ENCODE data around the gene SCAF8. TPM values are rescaled to one million over a fixed set of nuclear protein-coding genes. Genes with fewer than 3 reads are reported as not detected.
"Not testable (repeated sequence)": the region's sequence is repeated elsewhere in the genome, so short reads cannot be mapped to it uniquely, and the experiment has no call there.

SCAF8 gene
- total RNA-seq, 1 donor from 2014 or later: 12.2 TPM

DNA sequence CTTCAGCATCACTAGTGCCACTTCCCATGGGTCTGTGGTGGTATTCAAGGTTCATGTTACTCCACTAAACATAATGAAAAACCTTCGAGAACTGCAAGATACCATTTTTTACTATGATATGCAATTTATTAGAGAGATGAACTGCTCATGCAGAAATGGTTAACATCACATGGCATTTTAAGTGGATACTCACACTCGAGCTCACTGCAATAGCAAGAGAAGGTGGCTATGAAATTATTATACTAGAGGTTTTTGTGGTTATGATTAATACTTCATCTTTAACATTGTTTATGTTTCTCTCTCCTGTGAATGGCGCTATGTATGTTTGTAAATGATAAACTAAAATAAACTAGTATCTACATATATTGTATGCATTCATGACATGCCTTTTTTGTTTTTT is 35.1 kb downstream of the SCAF8 start:
- DNase-seq (ENCODE audit: low spot score) (no peak), ATAC-seq (no peak)

DNA sequence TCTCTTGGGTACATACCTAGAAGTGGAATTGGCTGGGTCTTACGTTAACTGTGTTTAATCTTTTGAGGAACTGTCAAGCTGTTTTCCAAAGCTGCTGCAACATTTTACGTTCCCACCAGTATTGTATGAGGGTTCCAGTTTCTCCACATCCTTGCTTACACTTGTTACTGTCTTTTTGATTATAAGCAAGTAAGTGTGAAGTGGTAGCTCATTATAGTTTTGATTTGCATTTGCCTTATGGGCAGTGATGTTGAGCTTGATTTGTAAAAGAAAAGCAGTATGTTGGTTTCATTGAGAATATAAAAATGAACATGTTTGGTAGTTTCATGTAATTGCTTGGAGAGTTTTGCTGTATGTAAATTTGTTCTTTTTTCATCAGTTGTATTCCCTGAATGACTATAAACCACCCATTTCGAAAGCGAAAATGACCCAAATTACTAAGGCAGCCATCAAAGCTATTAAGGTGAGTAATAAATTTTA is 40.4 kb downstream of the SCAF8 start:
- DNase-seq (ENCODE audit: low spot score) (no peak), ATAC-seq (no peak)

DNA sequence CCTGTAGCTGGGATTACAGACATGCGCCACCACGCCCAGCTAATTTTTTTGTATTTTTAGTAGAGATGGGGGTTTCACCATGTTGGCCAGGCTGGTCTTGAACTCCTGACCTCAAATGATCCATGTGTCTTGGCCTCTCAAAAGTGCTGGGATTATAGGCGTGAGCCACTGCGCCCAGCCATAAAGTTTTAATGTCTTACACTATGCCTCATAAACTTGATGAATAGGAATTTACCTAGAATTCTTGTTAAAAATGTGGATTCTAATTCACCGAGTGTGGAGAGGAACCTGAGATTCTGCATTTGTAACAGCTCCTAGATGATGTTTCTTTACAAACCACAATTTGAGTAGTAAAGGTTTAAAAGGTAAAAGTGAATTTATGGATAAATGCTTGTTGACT is 45.9 kb downstream of the SCAF8 start:
- ATAC-seq; DNase-seq (ENCODE audit: low spot score): not testable (repeated sequence)

DNA sequence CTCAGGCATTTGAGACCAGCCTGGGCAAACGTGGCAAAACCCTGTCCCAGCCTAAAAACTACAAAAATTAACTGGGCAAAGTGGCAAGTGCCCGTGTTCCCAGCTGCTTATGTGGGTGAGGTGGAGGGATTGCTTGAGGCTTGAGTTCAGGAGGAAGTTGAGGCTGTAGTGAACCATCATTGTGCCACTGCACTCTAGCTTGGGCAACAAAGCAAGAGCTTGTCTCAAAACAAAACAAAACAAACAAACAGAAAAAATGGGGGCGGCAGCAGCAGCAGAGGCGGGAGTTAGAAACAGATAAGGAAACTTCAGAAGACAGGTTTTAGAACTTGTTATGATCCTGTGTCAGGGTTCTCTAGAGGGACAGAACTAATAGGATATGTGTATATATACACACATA is 49.0 kb downstream of the SCAF8 start:
- DNase-seq (ENCODE audit: low spot score): no peak
- ATAC-seq: peak; percentile 15

DNA sequence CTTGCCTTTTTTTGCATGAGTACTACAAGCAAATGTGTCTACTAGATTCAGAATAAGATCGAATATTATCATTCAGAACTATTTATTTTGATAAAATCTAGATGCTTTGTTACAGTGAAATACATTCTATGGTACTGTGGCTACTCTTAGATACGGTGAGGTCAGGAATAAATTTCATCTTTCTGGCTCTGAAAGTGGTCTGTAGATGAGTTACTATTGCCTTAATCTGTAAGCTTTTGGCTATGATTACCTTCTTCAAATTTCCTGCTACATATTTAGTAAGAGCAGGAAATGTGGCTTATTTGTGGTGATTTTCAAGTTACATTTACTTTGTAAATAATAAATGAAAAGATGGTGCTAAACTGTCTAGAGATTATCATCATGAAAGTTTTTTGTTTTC is 50.0 kb downstream of the SCAF8 start:
- DNase-seq (ENCODE audit: low spot score) (no peak), ATAC-seq (no peak)

DNA sequence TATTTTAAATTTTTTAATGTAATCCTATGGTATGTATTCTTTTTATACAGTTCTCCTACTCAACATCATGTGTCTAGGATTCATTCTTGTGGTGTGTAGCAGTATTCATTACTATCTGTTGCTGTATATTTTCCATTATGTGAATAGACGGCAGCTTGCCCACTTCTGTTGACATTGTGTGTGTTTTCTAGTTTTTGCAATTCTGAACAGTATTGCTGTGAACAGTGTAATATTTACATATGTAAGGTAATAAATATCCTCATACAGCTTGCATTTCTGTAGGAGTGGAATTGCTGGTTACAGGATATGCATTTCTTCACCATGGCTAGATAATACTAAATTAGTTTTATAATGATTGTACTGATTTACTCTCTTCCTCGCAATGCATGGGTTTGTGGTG is 51.9 kb downstream of the SCAF8 start:
- no peak for ATAC-seq
- no peak for DNase-seq (ENCODE audit: low spot score)

DNA sequence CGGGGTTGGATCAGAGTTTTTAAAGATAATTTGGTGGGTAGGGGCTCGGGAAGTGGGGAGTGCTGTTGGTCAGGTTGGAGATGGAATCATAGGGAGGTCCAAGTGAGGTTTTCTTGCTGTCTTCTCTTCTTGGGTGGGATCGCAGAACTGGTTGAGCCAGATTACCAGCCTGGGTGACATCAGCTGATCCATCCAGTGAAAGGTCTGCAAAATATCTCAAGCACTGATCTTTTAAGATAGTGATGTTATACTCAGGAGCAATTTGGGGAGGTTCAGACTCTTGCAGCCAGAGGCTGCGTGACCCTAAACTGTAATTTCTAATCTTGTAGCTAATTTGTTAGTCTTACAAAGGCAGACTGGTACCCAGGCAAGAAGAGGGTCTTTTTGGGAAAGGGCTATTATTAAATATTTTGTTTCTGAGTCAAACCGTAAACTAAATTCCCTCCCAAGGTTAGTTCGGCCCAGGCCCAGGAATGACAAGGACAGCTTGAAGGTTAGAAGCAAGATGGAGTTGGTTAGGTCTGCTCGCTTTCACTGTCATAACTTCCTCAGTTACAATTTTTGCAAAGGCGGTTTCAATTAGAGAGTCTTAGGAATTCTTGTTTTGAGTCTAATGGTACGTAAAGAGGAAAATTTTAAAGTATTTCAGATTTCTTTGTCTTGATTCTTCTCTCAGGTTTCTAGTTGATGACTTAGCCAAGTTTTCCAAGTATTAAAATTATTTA is 53.1 kb downstream of the SCAF8 start:
- DNase-seq (ENCODE audit: low spot score) (no peak), ATAC-seq (no peak)

DNA sequence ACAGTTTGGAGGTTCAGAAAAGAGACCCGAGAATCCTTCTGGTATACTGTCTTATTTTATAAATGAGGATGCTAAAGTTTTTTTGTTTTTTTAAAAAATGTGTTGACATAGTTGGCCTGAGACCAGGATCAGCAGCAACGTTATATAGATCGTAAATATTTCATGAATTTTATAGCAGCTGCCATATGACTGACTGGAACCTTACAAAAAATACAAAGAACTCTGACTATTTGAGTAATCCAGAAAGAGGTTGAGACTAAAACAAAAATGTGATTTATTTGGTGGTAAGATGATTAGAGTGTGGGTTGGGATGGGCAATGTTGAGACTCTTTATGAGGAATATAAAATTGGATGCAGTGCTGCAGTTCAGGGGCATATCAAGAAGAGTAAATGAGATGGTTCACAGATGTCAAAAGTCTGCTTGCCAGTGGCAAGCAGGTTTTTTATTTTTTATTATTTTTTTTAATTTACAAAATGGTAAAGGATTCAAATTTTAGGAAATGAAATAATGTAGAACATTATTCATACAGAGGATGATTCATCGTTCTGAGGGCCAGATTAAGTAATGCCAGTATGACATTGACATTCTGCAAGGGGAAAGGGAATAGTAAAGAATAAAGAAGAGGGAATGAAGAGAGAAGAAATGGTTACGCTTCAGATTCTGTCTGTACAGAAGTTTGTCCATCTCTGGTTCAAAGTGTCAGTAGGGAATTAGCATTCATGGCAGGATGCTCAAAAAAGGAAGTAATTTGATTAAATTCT is 58.5 kb downstream of the SCAF8 start:
- DNase-seq (ENCODE audit: low spot score) (no peak), ATAC-seq (no peak)

DNA sequence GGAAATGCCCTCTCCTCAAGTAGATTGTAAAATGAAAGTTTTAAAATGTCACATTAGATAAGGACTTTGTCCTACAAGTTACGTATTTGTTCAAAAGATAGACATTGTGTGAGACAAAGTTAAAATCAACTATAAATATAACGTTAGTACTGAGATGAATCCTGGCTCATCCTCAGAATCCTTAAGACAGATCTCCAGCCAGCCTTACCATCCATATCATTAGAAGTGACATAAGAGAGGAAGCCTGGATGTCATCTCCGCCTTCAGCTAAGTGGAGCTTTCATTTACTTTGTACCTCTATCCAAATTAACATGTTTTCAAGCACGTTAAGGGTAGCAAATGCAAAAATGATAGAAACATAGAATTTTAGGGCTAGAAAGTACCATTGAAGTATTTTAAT is 59.1 kb downstream of the SCAF8 start:
- no peak for ATAC-seq
- DNase-seq (ENCODE audit: low spot score): no peak

DNA sequence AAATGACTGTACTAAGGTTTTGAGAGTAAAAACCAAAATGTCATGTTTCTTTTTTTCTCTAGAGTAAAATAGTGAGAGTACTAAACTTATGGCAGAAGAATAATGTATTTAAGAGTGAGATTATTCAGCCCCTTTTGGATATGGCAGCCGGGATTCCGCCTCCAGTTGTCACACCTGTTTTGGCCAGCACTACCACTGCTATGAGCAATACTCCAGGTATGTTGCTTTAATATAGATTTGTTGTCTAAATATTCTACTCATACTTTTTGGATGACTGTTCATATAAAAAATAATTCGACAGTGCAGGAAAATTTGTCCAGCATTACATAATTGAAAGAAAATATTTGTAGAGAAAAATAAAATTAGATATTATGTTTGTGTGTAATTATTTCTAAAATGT is 59.5 kb downstream of the SCAF8 start:
- ATAC-seq (no peak), DNase-seq (ENCODE audit: low spot score) (no peak)

DNA sequence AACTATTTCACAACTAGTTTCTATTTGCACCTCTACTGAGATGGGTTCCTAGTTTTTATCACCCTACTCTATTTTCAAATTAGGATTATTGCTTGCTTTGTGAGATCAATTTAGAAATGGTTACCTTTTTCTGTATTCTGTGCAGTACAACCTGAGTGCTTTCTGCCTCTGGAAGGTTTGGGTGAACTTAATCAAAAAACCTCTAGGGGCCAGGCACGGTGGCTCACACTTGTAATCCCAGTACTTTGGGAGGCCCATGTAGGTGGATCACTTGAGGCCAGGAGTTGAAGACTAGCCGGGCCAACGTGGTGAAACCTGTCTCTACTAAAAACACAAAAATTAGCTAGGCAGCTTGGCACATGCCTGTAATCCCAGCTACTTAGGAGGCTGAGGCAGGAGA is 63.3 kb downstream of the SCAF8 start:
- ATAC-seq (no peak), DNase-seq (ENCODE audit: low spot score) (no peak)

DNA sequence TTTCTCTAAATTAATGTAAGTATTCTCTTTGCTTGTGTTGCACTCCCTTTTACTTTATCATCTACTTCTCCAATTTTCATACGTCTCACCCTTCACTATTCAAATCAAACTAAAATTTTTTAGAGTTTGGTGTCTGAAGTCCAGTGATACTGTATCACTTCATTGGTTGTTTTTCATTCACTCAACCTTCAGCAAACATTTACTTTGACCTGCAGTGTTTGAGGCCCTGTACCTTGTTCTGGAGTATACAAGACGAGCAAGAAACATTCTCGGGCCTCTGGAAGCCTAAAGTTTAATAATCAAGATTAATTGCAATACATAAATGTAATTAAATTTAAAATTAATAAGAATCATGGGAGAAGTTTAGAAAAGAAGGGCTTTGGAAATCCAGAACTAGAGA is 64.6 kb downstream of the SCAF8 start:
- DNase-seq (ENCODE audit: low spot score) (no peak), ATAC-seq (peak; percentile 95)

DNA sequence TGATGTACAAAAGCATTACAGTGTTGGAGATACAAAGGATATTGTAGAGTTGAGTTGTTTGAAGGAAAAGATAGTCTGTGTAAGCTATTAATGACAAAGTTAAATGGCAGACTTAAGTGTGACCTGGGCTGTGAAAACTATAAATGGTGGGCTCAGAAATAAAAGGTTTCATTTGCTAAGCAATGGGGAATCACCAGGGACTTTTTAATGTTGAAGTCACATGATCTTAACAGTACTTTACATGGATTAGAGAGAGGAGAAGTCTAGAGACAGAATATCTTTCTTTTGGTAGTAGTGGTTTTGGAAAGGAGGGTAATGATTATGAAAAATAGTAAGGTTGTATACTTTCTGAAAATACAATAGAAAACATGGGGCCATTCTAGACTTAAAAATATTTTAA is 67.1 kb downstream of the SCAF8 start:
- no peak for DNase-seq (ENCODE audit: low spot score)
- no peak for ATAC-seq

DNA sequence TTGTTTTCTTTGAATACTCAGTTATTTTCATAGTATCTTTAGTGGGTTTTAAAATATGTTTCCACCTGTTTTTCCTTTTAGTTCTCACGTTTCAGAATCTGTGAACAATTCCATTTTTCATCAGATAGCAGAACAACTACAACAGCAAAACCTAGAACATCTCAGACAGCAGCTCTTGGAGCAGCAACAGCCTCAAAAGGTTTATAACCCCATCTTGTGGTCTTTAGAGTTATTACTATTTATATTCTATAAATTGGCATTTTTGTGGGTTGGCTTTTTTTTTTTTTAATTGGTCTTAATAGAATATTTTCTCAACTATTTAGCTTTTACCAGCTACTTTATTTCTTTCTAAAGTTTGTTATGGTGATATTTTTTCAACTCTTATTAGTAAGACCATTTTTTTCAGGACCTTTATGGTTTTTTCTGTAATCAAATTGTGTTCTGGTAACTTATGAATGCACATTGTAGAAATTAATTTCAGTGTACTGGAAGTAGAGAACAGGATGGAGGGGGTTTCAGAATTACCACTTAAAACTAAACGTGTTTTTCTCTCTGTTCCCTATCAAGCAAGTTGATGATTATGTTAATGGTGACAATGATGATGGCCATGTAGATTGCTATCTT is 72.2 kb downstream of the SCAF8 start:
- DNase-seq (ENCODE audit: low spot score): no peak
- peak; percentile 84 for ATAC-seq

DNA sequence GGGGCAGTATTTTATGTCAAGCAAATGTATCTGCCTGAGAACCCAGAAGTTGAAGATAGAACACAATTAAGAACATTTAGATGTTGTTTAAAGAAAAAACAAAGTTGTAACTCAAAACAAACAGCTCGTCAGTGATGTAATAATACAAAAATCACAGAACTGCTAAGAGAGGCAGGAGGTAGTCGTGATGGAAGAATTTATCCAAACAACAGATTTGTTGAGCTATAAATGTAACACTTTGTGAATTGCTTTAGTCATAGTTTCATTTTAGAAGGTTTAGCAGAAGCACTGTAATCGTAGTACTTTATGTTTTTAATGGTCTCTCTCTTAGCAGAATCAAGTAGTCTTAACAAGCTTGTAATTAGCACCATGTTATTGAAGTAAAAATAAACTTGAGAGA is 73.6 kb downstream of the SCAF8 start:
- DNase-seq (ENCODE audit: low spot score) (no peak), ATAC-seq (no peak)

DNA sequence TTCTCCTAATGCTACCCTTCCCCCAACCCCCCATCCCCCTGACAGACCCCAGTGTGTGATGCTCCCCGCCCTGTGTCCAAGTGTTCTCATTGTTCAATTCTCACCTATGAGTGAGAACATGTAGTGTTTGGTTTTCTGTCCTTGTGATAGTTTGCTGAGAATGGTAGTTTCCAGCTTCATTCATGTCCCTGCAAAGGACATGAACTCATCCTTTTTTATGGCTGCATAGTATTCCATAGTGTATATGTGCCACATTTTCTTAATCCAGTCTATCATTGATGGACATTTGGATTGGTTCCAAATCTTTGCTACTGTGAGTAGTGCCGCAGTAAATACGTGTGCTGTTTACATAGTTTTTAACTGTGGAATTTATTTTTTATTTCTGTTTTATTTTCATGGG is 78.4 kb downstream of the SCAF8 start:
- ATAC-seq; DNase-seq (ENCODE audit: low spot score): not testable (repeated sequence)

DNA sequence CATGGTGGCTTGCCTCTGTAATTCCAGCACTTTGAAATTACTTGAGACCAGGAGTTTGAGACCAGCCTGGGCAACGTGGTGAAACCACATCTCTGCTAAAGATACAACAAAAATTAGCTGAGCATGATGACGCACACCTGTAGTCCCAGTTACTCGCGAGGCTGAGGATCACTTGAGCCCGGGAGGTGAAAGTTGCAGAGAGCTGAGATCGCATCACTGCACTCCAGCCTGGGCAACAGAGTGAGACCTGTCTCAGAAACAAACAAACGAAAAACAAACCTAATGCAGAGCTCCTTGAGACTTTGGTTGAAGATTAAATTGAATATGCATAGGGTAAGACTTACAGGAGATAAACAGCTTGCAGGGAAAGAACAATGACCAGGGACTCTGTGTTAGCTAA is 80.8 kb downstream of the SCAF8 start:
- ATAC-seq (no peak), DNase-seq (ENCODE audit: low spot score) (no peak)

DNA sequence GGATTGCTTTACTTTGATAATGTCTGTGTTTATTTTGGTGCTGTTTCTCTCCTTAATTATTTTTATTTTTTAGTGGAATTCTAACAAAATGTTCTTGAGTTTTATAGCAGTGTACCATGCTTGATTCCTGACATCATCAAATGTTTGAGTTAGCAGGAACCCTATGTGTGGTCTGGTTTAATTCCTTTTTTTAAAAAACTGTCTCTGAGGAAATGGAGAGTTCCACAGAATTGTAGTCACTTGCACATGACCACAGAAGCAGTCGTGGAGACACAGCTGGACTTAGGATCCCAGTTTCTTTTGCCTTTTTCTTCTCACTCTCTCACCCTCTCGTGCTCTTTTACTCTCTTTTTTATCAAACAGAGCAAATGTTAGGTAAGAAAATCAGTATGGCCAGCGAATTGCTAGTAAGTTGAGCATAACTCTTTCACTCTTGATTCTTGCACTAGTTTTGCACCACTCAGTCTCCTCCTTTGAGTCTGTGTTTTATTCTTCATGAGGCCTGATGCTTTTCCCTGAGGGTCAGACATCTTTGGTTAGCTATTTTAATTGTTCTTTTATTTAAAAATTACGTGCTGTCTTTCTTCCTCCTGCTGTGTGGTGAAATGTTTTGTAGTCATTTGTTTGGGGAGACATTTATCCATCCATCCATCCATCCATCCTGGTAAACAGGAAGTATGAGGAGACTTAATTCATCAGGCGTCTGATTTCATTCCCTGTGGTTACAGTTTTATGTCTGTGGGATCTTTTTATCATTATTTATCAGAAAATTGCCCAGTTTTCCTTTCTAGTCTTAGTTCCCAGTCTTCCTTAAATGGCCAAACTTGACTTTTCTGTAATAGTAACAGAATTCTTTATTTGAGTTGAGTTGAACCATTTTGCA is 83.0 kb downstream of the SCAF8 start:
- DNase-seq (ENCODE audit: low spot score) (no peak), ATAC-seq (no peak)

DNA sequence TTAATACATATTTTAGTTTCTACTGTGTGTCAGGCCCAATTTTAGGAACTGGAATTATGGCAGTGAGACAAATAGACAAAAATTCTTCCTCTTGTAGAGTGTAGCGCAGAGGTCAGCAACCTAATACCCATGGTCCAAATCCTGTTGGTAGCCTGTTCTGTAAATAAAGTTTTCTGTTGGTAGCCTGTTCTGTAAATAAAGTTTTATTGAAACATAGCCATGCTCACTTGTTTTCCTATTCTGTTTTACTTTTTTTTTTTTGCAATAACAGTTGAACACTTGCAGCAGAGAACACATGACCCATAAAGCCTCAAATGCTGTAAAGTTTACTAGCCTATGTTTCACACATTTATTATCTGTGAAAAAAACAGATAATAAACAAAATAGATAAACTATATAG is 87.9 kb downstream of the SCAF8 start:
- no peak for ATAC-seq
- DNase-seq (ENCODE audit: low spot score): no peak

DNA sequence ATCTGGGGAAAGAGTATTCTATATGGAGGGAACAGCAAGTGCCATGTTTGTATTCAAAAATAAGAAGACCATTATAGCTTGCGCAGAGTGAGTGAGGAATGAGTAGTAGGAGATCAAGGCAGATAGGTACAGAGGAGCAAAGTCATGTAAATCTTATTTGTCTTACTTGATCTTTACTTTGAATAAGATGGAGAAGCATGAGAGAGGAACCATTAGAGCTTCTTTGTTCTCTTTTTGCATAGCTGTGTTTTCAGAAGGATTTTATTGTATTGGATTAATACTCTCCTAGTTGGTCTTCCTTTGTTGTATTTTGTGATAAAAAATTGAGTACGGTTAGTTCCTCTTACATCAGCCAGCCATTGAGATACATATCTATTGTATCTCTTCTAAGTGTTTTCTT is 88.4 kb downstream of the SCAF8 start:
- DNase-seq (ENCODE audit: low spot score) (no peak), ATAC-seq (no peak)

DNA sequence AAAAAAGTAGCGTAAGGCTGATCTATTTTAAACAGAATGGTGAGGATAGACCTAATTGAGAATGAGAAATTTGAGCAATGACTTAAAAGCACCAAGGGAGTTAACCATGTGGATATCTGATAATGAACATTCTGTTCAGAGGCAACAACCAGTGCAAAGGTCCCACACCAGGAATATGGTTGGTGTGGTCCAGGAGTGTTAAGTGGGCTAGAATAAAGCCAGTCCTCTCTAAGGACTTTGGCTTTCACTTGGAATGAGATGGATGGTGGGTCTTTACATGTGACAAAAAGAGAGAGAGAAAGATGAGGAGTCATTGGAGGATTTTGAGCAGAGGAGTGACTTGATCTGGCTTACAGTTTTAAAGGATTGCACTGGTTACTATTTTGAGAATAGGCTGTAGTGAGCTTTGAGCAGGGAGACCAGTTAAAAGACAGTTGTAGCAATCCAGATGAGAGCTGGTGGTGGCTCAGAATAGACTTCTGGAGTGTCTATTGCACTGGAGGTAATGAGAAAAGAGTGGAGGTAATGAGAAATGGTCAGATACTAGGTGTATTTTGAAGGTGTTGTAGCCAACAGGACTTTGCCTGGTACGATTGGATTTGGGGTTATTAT is 89.8 kb downstream of the SCAF8 start:
- ATAC-seq (no peak), DNase-seq (ENCODE audit: low spot score) (no peak)
